GM18909 (cell line): ENCODE data around the gene PDP2.
"Not testable (repeated sequence)": the region's sequence is repeated elsewhere in the genome, so short reads cannot be mapped to it uniquely, and the experiment has no call there.

Experiments
- ATAC-seq: cut with Tn5 transposase; IDR thresholded peaks from one replicate; pipeline ENCODE4 v1.9.1; 2021; ENCODE audit warnings: mild to moderate bottlenecking; ENCODE audit not compliant: unreplicated experiment, poor library complexity

Gene PDP2

GRCh38 chr16:66851166-66851964, 28.9 kb upstream of the PDP2 start:
- no peak for ATAC-seq

- no peak for ATAC-seq
These were observed 26.8 kb upstream of the PDP2 start for GRCh38 chr16:66853261-66854139.

GRCh38 chr16:66856184-66856730, 24.1 kb upstream of the PDP2 start:
- ATAC-seq = no peak

- ATAC-seq = no peak
These were observed 23.5 kb upstream of the PDP2 start for GRCh38 chr16:66856801-66857200.

DNA sequence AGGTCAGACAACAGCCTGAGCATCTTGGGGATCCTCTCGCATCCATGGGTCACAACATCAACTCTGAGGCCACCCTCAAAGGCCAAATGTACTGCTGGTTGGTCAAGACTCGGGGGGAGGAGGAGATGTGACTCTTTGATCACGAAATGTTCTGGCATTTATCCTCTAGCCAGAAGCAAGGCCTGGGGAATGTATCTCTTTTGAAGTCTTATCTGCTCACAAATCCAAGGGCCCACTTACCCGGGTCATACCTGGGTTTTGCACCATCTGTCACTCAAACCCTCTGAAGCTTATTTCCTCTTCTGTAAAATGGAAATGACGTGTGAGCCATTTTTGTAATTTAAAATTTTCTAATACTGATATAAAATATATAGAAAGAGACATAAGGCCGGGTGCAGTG, 22.9 kb upstream of the PDP2 start:
- no peak for ATAC-seq

GRCh38 chr16:66858740-66859396, 21.4 kb upstream of the PDP2 start:
- ATAC-seq = no peak

DNA sequence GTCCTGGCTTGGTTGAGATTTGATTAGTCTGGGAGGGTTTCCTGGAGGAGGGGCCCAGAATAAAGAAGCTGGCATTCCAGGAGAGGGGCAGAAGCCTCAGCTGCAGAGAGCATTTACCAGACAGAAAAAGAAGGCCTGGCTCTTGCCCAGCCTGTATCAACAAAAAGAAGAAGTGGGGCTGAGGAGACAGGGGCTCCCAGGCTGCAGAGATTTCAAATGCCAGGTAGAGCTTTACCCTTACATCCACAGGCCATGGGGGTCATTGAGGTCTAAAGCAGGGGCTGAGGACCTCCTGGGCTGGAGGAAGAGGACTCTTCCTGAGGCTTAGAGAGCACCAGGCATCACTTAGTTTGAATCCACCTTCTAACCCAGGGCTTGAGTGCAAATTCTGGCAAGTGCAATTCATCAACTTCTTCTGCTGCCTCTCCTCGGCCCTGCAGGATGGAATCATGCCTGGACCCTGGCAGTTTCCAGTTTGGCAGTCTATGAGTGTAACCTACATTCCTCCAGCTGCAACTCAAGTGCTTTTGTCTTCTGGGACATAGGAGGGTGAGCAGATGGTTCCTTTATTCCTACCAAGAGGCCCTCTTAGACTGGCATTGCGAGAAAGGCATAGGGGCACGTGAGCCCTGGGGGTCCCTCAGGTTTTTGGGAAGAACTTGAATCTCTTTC, 20.8 kb upstream of the PDP2 start:
- no peak for ATAC-seq

DNA sequence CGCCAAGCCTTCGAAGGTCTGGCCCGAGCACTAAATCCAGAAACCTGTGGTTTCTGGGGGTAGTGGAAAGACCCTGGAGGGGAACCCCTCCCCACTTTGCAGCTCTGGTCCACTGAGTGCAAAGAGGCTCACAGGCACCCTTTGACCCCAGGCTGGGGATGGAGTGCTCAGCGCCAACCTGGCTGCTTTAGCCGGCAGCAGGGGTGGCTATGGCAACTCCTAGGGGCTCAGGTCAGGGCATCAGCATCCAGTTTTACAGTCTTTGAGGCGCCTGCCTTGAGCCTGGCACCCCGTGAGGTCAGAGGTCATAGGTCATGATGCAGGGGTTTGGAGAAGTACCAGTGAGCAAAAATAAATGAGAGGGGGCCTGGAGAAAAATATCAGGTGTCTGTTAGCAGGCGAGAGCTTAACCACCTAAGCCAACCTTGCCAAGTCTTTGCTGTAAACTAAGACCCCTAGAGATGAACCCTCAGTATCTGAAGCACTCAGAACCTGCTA, 18.2 kb upstream of the PDP2 start:
- no peak for ATAC-seq

GRCh38 chr16:66863707-66864106, 16.6 kb upstream of the PDP2 start:
- ATAC-seq = no peak

DNA sequence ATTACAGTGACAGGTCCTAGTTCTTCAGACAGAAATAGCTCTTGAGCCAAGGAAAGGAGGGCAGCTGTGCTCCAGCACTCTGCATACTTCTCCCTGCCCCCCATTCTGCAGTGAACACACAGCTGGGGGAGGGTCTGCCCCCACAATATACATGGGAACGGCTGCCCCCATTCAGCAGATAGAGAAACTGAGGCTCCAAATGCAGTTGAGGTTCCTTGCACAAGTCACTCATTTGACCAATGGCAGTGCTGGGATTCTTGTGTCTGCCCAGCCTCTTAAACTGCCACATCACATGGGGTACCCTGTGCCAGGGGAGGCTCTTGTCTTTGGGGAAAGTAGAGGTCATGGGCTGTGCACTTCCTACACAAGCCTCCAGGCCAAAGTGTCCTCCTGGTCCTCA, 10.9 kb upstream of the PDP2 start:
- ATAC-seq = no peak

DNA sequence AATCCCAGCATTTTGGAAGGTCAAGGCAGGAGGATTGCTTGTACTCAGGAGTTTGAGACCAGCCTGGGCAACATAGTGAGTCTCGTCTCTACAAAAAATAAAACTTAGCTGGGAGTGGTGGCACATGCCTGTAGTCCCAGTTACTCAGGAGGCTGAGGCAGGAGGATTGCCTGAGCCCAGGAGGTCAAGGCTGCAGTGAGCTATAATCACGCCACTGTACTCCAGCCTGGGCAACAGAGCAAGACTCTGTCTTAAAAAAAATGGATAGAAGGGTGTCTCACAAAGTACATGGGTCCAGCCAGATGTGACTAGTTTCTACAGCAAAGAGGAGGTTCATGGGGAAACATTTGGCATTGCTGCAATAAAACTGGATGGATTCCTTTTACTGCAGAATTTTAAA, 9.0 kb upstream of the PDP2 start:
- ATAC-seq = not testable (repeated sequence)

- ATAC-seq = no peak
These were observed 8.5 kb upstream of the PDP2 start for GRCh38 chr16:66871840-66872239.

GRCh38 chr16:66872559-66872942, 7.8 kb upstream of the PDP2 start:
- ATAC-seq = no peak

DNA sequence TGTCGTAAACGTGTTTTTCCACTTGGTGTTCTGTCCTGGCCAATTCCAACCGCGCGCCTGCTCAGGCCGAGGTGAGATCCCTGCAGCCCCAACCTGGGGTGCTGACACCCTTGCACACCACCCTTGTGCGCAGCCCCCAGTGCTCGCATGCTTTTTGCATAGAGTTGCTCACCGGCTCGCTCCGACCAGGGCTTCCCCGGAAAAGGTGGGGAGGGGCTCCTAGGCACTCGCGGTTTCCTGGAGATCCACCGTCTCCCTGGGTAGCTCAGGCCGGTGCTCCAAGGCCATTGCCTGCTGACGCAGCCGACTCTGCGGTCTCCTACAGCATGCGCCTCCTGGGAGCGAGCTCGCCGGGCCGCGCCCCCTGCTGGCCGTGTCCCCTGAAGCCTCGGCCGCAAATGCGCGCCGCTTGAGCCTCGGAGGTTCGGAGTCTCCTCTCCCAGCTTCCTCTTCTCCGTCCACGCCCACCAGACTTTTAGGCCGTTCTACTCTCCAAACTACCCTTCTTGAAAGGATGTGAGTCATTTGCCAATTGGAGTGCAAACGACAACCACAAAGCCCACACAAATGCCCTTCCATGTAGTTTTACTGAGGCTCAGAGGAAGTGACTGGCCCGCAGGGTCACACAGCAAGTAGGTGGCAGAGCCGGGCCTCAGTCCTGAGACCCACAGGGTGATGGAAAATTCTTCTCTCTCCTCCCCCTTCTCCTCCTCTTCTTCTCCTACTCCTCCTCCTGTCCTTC, 7.2 kb upstream of the PDP2 start:
- ATAC-seq = peak; percentile 86

- ATAC-seq = no peak
These were observed 6.6 kb upstream of the PDP2 start for GRCh38 chr16:66873685-66874055.

GRCh38 chr16:66874079-66874775, 6.1 kb upstream of the PDP2 start:
- ATAC-seq = no peak

DNA sequence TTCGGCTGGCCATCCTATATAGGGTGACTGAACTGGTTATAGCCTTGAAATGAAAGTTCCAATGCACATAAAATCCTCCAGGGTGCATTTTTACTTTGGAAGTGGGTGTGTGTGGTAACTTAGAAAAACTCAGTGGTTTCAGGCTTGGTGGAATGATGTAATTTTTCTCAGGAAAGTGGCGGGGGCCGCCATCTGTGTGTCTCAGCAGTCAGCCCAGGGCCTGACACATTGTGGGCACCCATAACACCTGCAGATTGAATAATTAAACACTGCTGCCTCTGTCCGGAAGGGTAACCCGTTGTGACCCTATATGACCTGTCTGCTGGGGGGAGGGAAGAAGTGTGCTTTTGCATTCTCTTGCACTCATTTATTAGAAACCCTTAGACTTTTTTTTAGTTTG, 2.2 kb upstream of the PDP2 start:
- peak; percentile 36 for ATAC-seq

DNA sequence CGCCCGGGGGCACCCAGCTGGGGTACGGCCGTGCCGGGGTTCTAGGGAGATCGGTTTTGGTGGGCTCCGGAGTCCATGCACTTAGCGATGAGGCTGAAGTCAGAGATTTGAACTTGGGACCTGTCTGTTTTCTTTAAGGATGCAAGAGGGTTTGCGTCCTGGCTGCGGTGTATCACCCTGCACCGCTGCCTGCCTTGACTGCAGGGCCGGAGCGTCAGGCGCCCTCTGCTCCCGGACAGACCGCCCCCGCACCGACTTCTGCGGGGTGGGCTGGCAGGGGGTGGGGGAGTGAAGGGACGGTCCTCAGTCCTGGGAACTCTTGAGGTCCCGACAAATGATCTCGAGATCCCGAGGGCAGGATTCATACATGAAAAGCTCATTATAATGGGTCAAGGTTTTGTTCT, 701 bp downstream of the PDP2 start:
- no peak for ATAC-seq

GRCh38 chr16:66881560-66881959, 1.2 kb downstream of the PDP2 start:
- ATAC-seq = no peak
